Measurements from ENCODE around the gene PTPN18.

Gene PTPN18

GRCh38 chr2:130339885-130340745 lies 15.7 kb upstream of the PTPN18 start:
- H3K36me3 ChIP-seq, result peaks cover 44% of the 10 kb centered on the region
- no peak overlapping the region for H3K9ac ChIP-seq
- peak overlapping the region; percentile 84; the same call in 1 of the 2 replicates for H3K4me2 ChIP-seq
- no peak overlapping the region for H3K27ac ChIP-seq
- H4K20me1 ChIP-seq, result peaks cover 21% of the 10 kb centered on the region
- peaks cover 9% of the 10 kb centered on the region for H3K9me3 ChIP-seq
- H3K4me1 ChIP-seq, result peaks cover 34% of the 10 kb centered on the region
- no peak overlapping the region for H3K4me3 ChIP-seq
- H3K27me3 ChIP-seq, result no peaks in the 10 kb centered on the region
- TF ChIP-seq Cebpa-rat (IDR thresholded peaks at IDR 0.05), result no peak

DNA sequence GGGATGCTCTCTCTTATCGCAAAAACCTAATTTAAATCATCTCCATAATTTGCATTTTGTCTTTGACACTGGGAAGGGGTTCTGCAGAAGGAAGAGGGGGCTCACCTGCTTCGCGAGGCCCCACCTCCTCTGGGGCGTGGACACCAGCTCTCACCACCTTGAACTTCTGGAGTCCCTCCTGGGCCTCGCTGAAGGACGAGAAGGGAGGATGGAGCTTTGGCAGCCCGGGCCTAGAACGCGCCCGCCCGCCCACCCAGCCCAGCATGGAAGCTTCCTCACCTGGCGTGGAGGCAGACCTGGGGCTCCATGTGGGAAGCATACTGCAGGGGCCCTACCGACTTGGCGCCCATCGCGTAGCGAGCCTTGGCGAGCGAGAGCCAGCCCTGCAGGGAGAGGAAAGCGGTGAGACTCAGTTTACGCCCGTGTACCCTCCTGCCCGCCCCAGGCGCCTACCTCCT lies 14.3 kb upstream of the PTPN18 start:
- Histone ChIP-seq H3K4me1 (peaks cover 34% of the 10 kb centered on the region), H3K4me3 (peak overlapping the region; percentile 85), H3K9me3 (no peaks in the 10 kb centered on the region), H3K27ac (peak overlapping the region; percentile 87), H3K36me3 (peaks cover 59% of the 10 kb centered on the region), H4K20me1 (peaks cover 36% of the 10 kb centered on the region), H3K27me3 (no peaks in the 10 kb centered on the region), H3K9ac (peak overlapping the region; percentile 90), H3K4me2 (peak overlapping the region; percentile 84)
- no peak for TF ChIP-seq Cebpa-rat (IDR thresholded peaks at IDR 0.05)

GRCh38 chr2:130342020-130342532 lies 13.8 kb upstream of the PTPN18 start:
- Histone ChIP-seq H3K9ac (peak overlapping the region; percentile 90), H3K4me2 (peak overlapping the region; percentile 84), H4K20me1 (peaks cover 40% of the 10 kb centered on the region), H3K4me1 (peaks cover 32% of the 10 kb centered on the region), H3K9me3 (no peaks in the 10 kb centered on the region), H3K27ac (peak overlapping the region; percentile 87), H3K27me3 (no peaks in the 10 kb centered on the region), H3K4me3 (peak overlapping the region; percentile 85), H3K36me3 (peaks cover 64% of the 10 kb centered on the region)
- TF ChIP-seq Cebpa-rat (IDR thresholded peaks at IDR 0.05), result no peak

DNA sequence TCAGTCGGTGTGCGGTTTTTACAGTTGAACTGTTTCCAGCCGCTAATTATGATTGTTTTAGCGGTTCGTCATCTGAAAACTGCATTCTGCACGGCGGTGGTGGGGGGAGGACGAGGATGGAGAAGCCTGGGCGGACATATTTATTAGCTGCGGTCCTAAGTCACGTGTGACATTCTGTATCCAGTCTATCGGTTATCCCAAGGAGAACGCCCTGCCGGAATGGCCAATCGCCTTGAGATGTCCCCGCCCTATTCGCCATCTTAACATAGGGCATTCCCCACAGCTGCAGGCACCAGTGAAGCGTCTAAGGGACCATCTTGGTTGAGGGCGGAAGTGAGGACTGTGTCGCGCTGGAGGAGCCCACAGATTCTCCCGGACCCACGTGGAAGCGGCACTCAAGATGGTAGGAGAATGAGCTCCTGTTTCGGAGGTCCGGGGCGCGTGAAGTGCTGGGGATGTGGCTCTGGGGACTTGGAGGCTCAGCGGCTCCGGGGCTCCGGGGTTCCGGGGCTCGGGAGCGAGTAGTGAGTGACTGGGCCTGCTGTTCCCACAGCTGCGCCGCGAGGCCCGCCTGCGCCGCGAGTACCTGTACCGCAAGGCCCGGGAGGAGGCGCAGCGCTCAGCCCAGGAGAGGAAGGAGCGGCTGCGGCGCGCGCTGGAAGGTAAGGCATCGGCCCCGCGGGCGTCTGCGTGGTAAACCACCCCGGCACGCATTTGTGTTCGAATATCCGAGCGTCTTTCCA lies 13.2 kb upstream of the PTPN18 start, which contains the start of gene IMP4:
Gene IMP4 (plus strand): TSS at position 365 of the 743 bp plus-strand sequence. CDS start 36 bp downstream, at position 401.
- H3K9me3 ChIP-seq, result no peaks in the 10 kb centered on the region
- H3K9ac ChIP-seq, result peak within 1 kb of the TSS; percentile 90
- H4K20me1 ChIP-seq, result peaks cover 47% of the 10 kb centered on the region
- no peak for TF ChIP-seq Cebpa-rat (IDR thresholded peaks at IDR 0.05)
- H3K4me1 ChIP-seq, result peaks cover 27% of the 10 kb centered on the region
- peak within 1 kb of the TSS; percentile 85 for H3K4me3 ChIP-seq
- H3K27me3 ChIP-seq, result no peaks in the 10 kb centered on the region
- H3K36me3 ChIP-seq, result peaks cover 67% of the 10 kb centered on the region
- H3K4me2 ChIP-seq, result peak within 1 kb of the TSS; percentile 93
- peak within 1 kb of the TSS; percentile 87 for H3K27ac ChIP-seq

GRCh38 chr2:130344578-130344977 lies 11.3 kb upstream of the PTPN18 start:
- H3K9ac ChIP-seq, result no peak overlapping the region
- peaks cover 66% of the 10 kb centered on the region for H3K36me3 ChIP-seq
- H4K20me1 ChIP-seq, result peaks cover 62% of the 10 kb centered on the region
- no peaks in the 10 kb centered on the region for H3K27me3 ChIP-seq
- TF ChIP-seq Cebpa-rat (IDR thresholded peaks at IDR 0.05), result no peak
- H3K4me1 ChIP-seq, result peaks cover 27% of the 10 kb centered on the region
- H3K4me3 ChIP-seq, result peak overlapping the region; percentile 85
- H3K27ac ChIP-seq, result no peak overlapping the region
- peak overlapping the region; percentile 93 for H3K4me2 ChIP-seq
- H3K9me3 ChIP-seq, result no peaks in the 10 kb centered on the region

DNA sequence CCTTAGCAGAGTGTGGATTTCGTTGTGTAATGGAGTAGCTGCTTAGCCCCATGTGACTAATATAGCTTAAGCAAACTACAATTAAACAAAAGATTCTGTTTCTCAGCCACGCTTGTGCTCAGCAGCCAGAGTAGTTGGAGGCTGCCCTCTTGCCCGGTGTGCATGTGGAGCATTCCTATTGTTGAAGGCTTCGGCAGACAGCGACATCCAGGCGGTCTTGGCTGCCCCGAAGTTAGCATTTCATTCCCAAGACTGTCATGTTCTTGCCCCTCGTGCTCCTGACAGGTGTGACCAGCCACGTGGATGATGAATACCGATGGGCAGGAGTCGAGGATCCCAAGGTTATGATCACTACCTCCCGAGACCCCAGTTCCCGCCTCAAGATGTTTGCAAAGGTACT lies 10.8 kb upstream of the PTPN18 start:
- Histone ChIP-seq H4K20me1 (peaks cover 62% of the 10 kb centered on the region), H3K9ac (no peak overlapping the region), H3K27ac (no peak overlapping the region), H3K27me3 (no peaks in the 10 kb centered on the region), H3K4me3 (no peak overlapping the region), H3K4me1 (peaks cover 27% of the 10 kb centered on the region), H3K4me2 (no peak overlapping the region), H3K36me3 (peaks cover 61% of the 10 kb centered on the region), H3K9me3 (no peaks in the 10 kb centered on the region)
- TF ChIP-seq Cebpa-rat (IDR thresholded peaks at IDR 0.05), result no peak

GRCh38 chr2:130345611-130346010 lies 10.2 kb upstream of the PTPN18 start:
- H3K27ac ChIP-seq, result no peak overlapping the region
- H4K20me1 ChIP-seq, result peaks cover 62% of the 10 kb centered on the region
- no peak overlapping the region for H3K4me3 ChIP-seq
- peaks cover 24% of the 10 kb centered on the region for H3K4me1 ChIP-seq
- TF ChIP-seq Cebpa-rat (IDR thresholded peaks at IDR 0.05), result no peak
- H3K27me3 ChIP-seq, result no peaks in the 10 kb centered on the region
- no peak overlapping the region for H3K9ac ChIP-seq
- H3K4me2 ChIP-seq, result no peak overlapping the region
- H3K9me3 ChIP-seq, result no peaks in the 10 kb centered on the region
- H3K36me3 ChIP-seq, result peaks cover 56% of the 10 kb centered on the region

DNA sequence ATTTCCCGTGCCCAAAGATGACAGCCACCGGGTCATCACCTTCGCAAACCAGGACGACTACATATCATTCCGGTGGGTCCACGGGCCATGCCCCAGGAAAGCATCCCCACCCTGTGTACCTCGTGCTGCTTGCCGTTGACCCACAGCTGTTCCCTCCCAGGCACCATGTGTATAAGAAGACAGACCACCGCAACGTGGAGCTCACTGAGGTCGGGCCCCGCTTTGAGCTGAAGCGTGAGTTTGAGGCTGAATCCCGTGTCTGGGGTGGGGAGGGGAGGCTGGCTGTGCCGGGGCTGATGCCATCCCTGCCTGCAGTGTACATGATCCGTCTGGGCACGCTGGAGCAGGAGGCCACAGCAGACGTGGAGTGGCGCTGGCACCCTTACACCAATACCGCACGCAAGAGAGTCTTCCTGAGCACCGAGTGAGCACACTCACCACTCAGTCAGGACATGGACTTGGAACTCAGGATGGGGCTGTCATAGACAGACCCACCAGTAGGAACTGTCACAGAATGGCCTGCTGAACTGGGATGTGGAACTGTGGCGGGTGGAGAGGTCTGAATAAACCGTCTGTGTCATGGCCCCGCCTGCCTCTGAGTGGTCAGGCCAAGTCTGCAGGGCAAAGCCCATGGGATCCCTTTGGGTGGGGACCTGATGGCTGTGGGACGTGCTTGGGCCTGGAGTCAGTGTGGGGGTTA lies 9.7 kb upstream of the PTPN18 start:
- Histone ChIP-seq H3K9ac (no peak overlapping the region), H3K36me3 (peaks cover 53% of the 10 kb centered on the region), H4K20me1 (peaks cover 62% of the 10 kb centered on the region)

DNA sequence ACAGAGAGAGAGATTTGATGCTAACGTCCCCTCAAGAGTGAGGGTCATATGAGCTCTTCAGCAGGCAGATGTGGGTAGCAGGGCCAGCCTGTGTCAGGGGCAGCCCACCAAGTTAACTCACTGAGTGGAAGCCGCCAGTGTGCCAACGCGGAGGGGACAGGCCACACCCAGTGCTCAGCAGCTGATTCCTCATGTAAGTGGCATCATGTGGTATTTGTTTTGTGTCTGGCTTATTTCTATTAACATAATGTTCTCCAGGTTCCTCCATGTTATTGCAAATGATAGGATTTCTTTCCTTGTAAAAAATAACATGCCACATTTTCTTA lies 9.2 kb upstream of the PTPN18 start:
- peaks cover 66% of the 10 kb centered on the region for H4K20me1 ChIP-seq
- no peaks in the 10 kb centered on the region for H3K9me3 ChIP-seq
- no peak overlapping the region for H3K27ac ChIP-seq
- peaks cover 21% of the 10 kb centered on the region for H3K4me1 ChIP-seq
- H3K4me3 ChIP-seq, result no peak overlapping the region
- H3K4me2 ChIP-seq, result no peak overlapping the region
- peaks cover 53% of the 10 kb centered on the region for H3K36me3 ChIP-seq
- no peak overlapping the region for H3K9ac ChIP-seq
- no peaks in the 10 kb centered on the region for H3K27me3 ChIP-seq
- no peak for TF ChIP-seq Cebpa-rat (IDR thresholded peaks at IDR 0.05)

More for the DNA sequence above, 9.7 kb upstream of the PTPN18 start:
- no peak for TF ChIP-seq Cebpa-rat (IDR thresholded peaks at IDR 0.05)
- no peaks in the 10 kb centered on the region for H3K27me3 ChIP-seq
- H3K9me3 ChIP-seq, result no peaks in the 10 kb centered on the region
- no peak overlapping the region for H3K27ac ChIP-seq
- peaks cover 20% of the 10 kb centered on the region for H3K4me1 ChIP-seq
- no peak overlapping the region for H3K4me2 ChIP-seq
- no peak overlapping the region for H3K4me3 ChIP-seq

All from BLaER1 (cell line).